HG02852 (cell line): Measurements from ENCODE around the gene B3GNT2.

Experiments
- ATAC-seq: cut with Tn5 transposase; IDR thresholded peaks from one replicate; pipeline ENCODE4 v1.9.1; 2021; ENCODE audit warnings: mild to moderate bottlenecking, moderate library complexity; ENCODE audit not compliant: unreplicated experiment

The B3GNT2 gene

GRCh38 chr2:62202729-62203128 lies 6.8 kb downstream of the B3GNT2 start:
- ATAC-seq, result no peak

DNA sequence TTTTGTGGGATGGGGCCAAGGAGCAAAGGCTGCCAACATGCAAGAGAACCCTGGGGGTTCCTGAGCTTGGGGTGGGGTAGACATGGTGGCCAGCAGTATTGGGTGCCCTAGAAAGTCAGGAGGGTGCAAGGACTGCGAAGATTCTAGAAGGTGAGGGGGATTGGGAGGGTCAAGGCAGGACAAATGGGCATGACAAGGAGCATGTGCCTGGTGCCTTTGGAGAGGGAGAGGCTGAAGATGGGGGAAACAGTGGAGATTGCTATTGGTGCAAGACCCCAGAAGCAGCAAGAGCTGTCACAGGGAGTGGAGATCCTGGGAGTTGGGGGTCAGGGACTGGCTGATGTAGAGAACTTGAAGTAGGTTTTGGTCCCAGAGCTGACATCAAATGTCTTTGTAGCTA lies 7.5 kb downstream of the B3GNT2 start:
- no peak for ATAC-seq

GRCh38 chr2:62204998-62205496 lies 9.1 kb downstream of the B3GNT2 start:
- ATAC-seq, result no peak

DNA sequence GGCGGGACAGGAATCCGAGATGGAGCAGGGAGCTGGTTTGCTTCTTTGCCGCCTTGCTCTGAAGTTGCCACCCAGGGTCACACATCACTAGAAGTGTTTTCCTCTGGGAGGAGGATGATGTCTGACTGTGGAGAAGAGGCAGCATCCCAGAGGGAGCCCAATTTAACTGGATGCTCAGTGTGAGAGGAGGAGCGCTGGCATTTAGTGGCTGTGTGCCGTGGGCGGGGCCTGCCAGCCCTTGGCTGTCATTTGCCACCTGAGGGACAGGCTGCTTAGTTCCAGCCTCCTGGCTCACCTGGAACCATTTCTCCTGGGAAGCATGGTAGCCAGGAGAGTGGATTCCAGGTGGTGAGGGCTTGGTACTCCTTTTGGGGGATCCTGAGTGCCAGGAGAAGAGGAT lies 9.6 kb downstream of the B3GNT2 start:
- ATAC-seq, result no peak

DNA sequence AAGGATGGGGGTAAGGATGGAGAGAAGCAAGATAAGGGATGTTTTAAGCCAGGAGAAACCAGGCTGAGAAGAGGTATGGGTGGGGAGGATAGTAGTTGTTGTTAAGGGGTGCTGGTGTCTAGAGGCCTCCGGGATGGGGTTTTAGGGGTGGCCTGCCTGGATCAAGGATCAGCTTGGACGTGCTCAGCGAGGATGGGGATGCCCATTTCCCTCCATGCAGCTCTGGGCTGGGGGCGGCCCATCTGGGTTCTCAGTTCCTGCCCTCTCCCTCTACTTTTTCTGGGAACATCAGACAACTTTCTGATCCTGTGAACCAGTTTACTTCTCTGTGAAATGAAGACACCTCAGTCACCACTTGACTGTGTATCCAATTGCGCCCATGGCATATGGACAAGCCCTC lies 10.1 kb downstream of the B3GNT2 start:
- ATAC-seq, result no peak

- ATAC-seq, result no peak
Observed at GRCh38 chr2:62207491-62207890, 11.6 kb downstream of the B3GNT2 start.

DNA sequence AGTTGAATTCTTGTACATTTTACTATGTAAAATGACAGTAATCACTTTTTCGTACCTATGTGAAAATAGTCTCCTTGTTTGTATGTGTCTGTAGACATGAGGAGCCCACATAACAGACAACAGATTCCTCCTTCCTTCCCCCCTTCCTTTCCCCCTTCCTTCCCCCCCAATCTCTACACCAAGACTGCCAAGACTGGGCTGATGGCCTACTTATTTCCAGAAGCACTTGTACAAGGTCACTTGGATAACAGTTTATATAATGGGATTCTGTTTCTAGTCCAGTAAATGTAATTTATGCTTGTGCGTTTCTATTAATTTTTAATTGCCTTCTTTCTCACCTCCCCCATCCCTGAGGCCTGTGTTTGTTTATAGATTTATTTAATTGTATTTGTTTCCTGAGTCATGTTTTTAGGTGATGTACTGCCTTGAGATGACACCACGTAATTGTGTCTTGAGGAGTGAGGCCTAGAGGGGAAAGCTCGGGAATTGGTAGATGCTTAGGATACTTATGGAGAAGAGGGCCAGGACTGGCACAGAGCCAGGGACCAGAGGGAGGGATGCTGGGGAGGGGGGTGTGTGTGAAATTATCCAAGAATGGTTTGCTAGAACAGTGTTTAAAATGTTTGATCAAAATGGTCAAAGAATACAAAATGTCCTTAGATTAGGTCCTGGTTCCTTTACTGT lies 12.3 kb downstream of the B3GNT2 start:
- no peak for ATAC-seq

DNA sequence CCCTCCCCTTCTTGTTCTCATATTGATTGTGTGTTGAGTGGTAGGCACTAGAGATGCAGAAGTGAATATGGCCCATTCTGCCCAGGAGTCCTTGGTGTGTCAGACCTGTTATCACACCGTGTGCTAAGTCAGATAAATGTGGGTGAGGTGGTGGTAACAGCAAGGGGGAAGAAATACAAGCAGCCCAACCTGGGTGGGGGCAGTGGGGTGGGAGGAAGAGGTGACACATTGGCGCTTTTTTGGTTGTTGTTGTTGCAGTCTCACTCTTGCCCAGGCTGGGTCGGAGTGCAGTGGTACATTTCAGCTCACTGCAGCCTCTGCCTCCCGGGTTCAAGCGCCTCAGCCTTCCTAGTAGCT lies 12.8 kb downstream of the B3GNT2 start:
- no peak for ATAC-seq

- no peak for ATAC-seq
Observed at GRCh38 chr2:62209427-62209991, 13.6 kb downstream of the B3GNT2 start.

GRCh38 chr2:62215306-62216064 lies 19.6 kb downstream of the B3GNT2 start:
- ATAC-seq, result no peak

DNA sequence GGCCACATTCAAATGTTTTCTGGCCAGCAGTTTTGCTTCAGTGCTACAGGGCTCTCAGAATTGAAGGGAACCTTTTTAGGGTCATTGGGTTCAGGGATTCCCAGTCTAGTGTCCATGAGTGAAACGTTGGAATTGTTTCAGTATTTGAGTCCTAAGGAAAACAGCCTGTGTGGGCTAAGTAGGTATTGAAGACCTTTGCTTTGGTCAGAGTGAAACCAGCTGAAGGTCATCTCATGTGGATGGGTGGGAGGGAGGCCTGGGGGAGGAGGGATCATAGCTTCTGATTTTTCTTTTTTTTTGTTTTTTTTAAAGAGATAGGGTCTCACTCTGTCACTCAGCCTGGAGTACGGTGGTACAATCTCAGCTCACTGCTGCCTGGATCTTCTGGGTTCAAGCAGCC lies 20.2 kb downstream of the B3GNT2 start:
- no peak for ATAC-seq

GRCh38 chr2:62216616-62217015 lies 20.7 kb downstream of the B3GNT2 start:
- no peak for ATAC-seq

- ATAC-seq, result no peak
Observed at GRCh38 chr2:62217421-62217820, 21.5 kb downstream of the B3GNT2 start.

GRCh38 chr2:62217970-62218369 lies 22.1 kb downstream of the B3GNT2 start:
- ATAC-seq, result no peak

- ATAC-seq, result no peak
Observed at GRCh38 chr2:62219407-62220159, 23.7 kb downstream of the B3GNT2 start.

DNA sequence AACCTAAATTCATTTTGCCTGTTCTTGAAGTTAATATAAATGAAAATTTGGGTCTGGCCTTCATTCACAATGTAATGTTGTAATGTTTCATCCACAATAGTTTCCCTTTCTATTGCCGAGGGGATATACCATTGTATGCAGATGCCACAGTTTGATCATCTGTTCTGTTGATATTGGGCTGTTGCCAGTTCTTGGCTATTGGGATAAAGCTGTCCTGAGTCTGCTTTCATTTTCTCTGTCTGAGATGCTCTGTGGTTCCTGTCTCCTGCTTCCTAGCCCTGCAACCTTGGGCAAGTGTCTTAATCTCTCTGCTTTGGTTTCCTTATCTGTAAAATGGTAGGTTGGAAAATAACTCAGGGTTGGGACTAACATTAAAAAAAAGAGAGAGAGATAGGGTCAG lies 25.2 kb downstream of the B3GNT2 start:
- no peak for ATAC-seq

- ATAC-seq, result no peak
Observed at GRCh38 chr2:62222171-62222570, 26.3 kb downstream of the B3GNT2 start.

DNA sequence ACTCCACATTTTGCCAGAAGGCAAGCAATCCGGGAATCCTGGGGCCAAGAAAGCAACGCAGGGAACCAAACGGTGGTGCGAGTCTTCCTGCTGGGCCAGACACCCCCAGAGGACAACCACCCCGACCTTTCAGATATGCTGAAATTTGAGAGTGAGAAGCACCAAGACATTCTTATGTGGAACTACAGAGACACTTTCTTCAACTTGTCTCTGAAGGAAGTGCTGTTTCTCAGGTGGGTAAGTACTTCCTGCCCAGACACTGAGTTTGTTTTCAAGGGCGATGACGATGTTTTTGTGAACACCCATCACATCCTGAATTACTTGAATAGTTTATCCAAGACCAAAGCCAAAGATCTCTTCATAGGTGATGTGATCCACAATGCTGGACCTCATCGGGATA lies 26.8 kb downstream of the B3GNT2 start:
- no peak for ATAC-seq

DNA sequence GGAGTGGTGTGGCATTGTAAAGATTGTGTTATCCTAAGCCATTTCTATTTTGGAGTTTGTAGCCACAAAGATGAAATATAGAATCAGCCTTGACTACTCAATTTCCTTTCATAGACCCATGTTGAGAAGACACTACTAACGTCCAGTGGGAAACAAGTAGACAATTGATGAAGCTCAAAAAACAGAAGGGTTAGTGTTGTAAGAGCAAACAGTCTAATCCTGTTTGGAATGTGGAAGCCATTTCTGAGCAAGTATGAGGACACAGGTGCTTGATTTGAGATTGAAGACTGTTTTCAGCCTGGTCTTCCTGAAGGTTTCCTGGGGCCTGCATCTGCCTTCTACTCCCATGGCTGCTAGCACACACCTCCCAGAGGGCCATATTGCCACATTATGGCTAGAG lies 29.1 kb downstream of the B3GNT2 start:
- no peak for ATAC-seq

DNA sequence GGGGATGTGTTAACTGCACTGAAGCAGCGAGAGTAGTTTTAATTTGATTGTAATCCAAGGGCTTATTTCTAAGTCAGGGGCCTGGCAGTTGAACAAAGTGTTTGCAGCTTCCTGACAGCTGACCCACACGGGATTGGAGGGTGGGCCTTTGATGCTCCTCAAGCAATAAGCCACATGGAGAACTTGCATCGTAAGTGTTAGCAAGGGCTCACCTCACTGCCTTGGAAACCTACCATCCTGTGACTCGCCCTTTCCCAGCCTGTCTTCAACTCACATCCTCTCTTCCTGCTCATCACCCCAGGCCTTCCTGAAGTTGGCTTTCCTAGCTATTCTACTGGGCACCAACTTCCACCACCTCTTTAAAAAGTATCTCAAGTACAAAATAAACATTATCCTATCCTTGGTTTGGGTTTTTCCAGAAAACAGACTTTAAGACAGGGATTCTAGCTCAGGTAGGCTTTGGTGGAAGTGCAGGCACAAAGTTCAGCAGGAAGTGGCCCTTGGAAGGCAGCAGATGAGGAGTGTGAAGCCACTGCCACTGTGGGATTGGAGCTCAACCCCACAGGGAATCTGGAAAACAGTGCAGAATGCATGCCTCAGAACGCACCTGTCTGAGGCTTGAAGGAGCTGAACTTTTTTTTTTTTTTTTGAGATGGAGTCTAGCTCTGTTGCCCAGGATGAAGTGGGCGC lies 31.6 kb downstream of the B3GNT2 start:
- no peak for ATAC-seq

DNA sequence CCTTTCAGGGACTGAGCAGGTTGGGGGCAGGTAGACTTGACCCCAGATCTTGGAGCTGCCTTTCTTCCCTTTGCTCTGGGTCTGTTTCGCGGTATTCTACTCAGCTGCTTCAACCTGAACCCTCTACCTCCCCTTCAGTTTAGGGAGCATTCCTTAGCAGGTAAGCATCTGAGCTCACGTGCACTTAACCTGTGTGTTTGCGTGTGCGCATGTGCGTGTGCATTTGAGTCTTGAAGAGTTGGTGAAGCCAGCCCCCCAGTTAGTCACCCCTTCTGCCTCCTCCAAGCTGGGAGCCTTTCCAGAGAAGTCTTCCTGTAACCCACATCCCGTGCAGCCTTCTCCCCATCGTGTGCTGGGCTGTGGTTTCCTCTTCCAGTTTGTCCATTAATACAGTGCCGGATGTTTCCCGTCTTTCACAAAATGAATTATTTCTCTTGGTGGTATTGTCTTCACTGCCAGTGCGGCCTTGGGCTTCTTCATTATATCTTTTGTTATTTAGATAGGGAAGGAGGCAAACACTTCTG lies 33.2 kb downstream of the B3GNT2 start:
- ATAC-seq, result no peak
